Activated CD4-positive, alpha-beta memory T cell treated with anti-CD3 and anti-CD28 coated beads for 36 hours (primary cell): ENCODE data around the gene CBLN1. TPM values are rescaled to one million over a fixed set of nuclear protein-coding genes. Genes with fewer than 3 reads are reported as not detected.

ENCODE experiments used
- CTCF ChIA-PET: fragments of 350-600 bp; sonication (Branson Sonifier 250); formaldehyde crosslinking; loops from one replicate; lab custom pipeline; 2021; ENCODE audit warnings: antibody characterized with exemption, inconsistent platforms; lab: Charles Lee
- POLR2A ChIA-PET: fragments of 350-600 bp; sonication (Branson Sonifier 250); formaldehyde crosslinking; loops from one replicate; lab custom pipeline; 2021; ENCODE audit warnings: antibody characterized with exemption; lab: Charles Lee
- DNase-seq: peaks from one replicate; pipeline ENCODE4 v3.0.0-alpha.2; 2020
- H3K27ac Mint-ChIP-seq: one replicate; pipeline ENCODE4 v1.8.0; 2021; ENCODE audit warnings: mixed read lengths
- H3K27me3 Mint-ChIP-seq: one replicate; pipeline ENCODE4 v1.8.0; 2021; ENCODE audit warnings: mixed read lengths
- H3K36me3 Mint-ChIP-seq: one replicate; pipeline ENCODE4 v1.8.0; 2021; ENCODE audit warnings: mixed read lengths
- H3K4me1 Mint-ChIP-seq: one replicate; pipeline ENCODE4 v1.8.0; 2021; ENCODE audit warnings: low read depth, mixed read lengths
- H3K4me3 Mint-ChIP-seq: one replicate; pipeline ENCODE4 v1.8.0; 2021; ENCODE audit warnings: mild to moderate bottlenecking, mixed read lengths
- H3K9me3 Mint-ChIP-seq: one replicate; pipeline ENCODE4 v1.8.0; 2021; ENCODE audit warnings: mixed read lengths
- intact Hi-C: fragments of 100-400 bp; cut with micrococcal nuclease; formaldehyde crosslinking; loops from one replicate; pipeline ENCODE4 v1.15.1; 2023
- total RNA-seq, 2 experiments: library from RNA; stranded (reverse); gene quantifications; one replicate each; pipeline ENCODE4 v1.2.3, GENCODE V29; 2021

The CBLN1 gene
- total RNA-seq, 2 experiments from 2014 or later: not detected

- H3K27me3 Mint-ChIP-seq: peaks cover 54% of the 10 kb centered on the region
- DNase-seq: no peak
- no peaks in the 10 kb centered on the region for H3K9me3 Mint-ChIP-seq
- intact Hi-C loops: no loop called here
- H3K4me1 Mint-ChIP-seq: peaks cover 2% of the 10 kb centered on the region
- H3K36me3 Mint-ChIP-seq: no peaks in the 10 kb centered on the region
- no peak overlapping the region for H3K4me3 Mint-ChIP-seq
- ChIA-PET POLR2A (no interaction called here), CTCF (no interaction called here)
- no peak overlapping the region for H3K27ac Mint-ChIP-seq
Observed at GRCh38 chr16:49275870-49276269, 5.8 kb downstream of the CBLN1 start.

GRCh38 chr16:49275050-49275730 is 6.4 kb downstream of the CBLN1 start:
- Mint-ChIP-seq H3K9me3 (no peaks in the 10 kb centered on the region), H3K4me1 (no peaks in the 10 kb centered on the region), H3K27ac (no peak overlapping the region), H3K36me3 (no peaks in the 10 kb centered on the region), H3K27me3 (peaks cover 47% of the 10 kb centered on the region), H3K4me3 (no peak overlapping the region)
- intact Hi-C loops: no loop called here
- ChIA-PET POLR2A (no interaction called here), CTCF (no interaction called here)
- DNase-seq: no peak

GRCh38 chr16:49274591-49274990 is 7.0 kb downstream of the CBLN1 start:
- no peaks in the 10 kb centered on the region for H3K9me3 Mint-ChIP-seq
- H3K36me3 Mint-ChIP-seq: no peaks in the 10 kb centered on the region
- H3K4me3 Mint-ChIP-seq: no peak overlapping the region
- intact Hi-C loops: no loop called here
- H3K27ac Mint-ChIP-seq: no peak overlapping the region
- no peaks in the 10 kb centered on the region for H3K4me1 Mint-ChIP-seq
- DNase-seq: no peak
- ChIA-PET CTCF (no interaction called here), POLR2A (no interaction called here)
- peaks cover 44% of the 10 kb centered on the region for H3K27me3 Mint-ChIP-seq

DNA sequence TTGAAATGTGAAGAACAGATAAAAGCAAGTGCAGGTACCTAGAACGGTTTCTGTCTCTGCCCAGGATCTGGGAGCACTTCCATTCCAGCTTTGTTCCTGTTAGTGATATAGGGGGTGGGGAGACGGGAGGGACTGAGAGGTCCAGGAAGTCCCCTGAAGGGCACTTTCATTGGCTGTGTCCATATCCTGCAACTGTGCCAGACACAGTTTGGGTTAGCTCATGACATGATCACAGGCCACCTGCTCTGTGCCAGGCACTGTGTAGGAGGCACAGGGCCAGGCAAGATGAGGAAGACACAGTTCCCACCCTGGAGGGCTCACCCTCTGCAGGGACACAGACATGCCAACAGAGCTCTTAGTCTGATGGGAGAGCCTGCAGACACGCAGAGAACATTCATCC is 7.9 kb downstream of the CBLN1 start:
- CTCF ChIA-PET: no interaction called here
- intact Hi-C loops: no loop called here
- POLR2A ChIA-PET: no interaction called here
- H3K27me3 Mint-ChIP-seq: peaks cover 37% of the 10 kb centered on the region
- no peaks in the 10 kb centered on the region for H3K4me1 Mint-ChIP-seq
- no peaks in the 10 kb centered on the region for H3K36me3 Mint-ChIP-seq
- H3K27ac Mint-ChIP-seq: no peak overlapping the region
- no peaks in the 10 kb centered on the region for H3K9me3 Mint-ChIP-seq
- no peak for DNase-seq
- H3K4me3 Mint-ChIP-seq: no peak overlapping the region

DNA sequence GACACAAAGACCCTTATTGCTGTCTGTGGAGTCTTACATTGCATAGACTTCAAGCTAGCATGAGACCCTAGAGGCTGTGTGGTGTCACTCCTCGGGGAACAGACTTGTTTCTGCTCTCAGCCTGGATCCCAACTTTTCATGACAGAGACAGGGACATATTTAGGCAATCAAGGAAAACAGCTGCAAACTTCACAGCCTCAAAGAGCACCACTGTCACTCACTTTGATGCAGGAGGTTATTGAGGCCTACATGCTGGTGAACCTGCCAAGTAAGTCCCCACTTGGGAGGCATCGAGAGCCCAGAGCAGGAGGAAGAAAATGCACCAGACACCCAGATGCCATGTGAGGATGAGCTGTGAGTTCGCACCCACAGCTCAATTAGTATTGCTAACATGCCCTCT is 10.3 kb downstream of the CBLN1 start:
- H3K9me3 Mint-ChIP-seq: no peaks in the 10 kb centered on the region

GRCh38 chr16:49269201-49269600 is 12.4 kb downstream of the CBLN1 start:
- intact Hi-C loops: no loop called here
- no peaks in the 10 kb centered on the region for H3K4me1 Mint-ChIP-seq
- no peak overlapping the region for H3K27ac Mint-ChIP-seq
- CTCF ChIA-PET: no interaction called here
- no peaks in the 10 kb centered on the region for H3K9me3 Mint-ChIP-seq
- peaks cover 10% of the 10 kb centered on the region for H3K27me3 Mint-ChIP-seq
- H3K4me3 Mint-ChIP-seq: no peak overlapping the region
- no peaks in the 10 kb centered on the region for H3K36me3 Mint-ChIP-seq
- POLR2A ChIA-PET: no interaction called here
- DNase-seq: no peak

More for the DNA sequence above, 10.3 kb downstream of the CBLN1 start:
- Mint-ChIP-seq H3K4me3 (no peak overlapping the region), H3K27ac (no peak overlapping the region), H3K4me1 (no peaks in the 10 kb centered on the region), H3K27me3 (peaks cover 22% of the 10 kb centered on the region), H3K36me3 (no peaks in the 10 kb centered on the region)
- no peak for DNase-seq
- intact Hi-C loops: no loop called here
- POLR2A ChIA-PET: no interaction called here
- CTCF ChIA-PET: no interaction called here

DNA sequence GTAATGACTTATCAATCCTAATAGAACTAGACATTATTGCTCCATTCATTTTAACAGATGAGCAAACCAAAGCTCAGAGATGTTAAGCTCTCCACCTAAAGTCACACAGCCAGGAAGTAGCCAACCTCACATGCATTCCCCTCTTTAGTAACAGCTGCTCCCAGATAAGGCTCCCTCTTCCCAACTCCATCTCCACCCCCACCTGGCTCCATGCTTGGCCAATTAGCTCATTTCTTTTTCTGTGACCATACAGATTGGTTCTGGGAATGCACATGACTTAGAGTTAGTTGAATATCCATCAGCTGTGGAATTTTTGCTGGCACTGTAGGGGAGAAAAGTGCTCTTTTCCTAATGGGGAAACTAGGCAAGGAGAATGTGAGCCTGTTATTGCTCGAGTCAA is 13.0 kb downstream of the CBLN1 start:
- intact Hi-C loops: no loop called here
- POLR2A ChIA-PET: no interaction called here
- no peak overlapping the region for H3K27ac Mint-ChIP-seq
- no peak for DNase-seq
- H3K27me3 Mint-ChIP-seq: peaks cover 4% of the 10 kb centered on the region
- H3K36me3 Mint-ChIP-seq: no peaks in the 10 kb centered on the region
- H3K4me3 Mint-ChIP-seq: no peak overlapping the region
- CTCF ChIA-PET: no interaction called here
- H3K4me1 Mint-ChIP-seq: no peaks in the 10 kb centered on the region
- no peaks in the 10 kb centered on the region for H3K9me3 Mint-ChIP-seq

GRCh38 chr16:49262501-49262900 is 19.1 kb downstream of the CBLN1 start:
- ChIA-PET POLR2A (no interaction called here), CTCF (no interaction called here)
- intact Hi-C loops: no loop called here
- H3K9me3 Mint-ChIP-seq: no peaks in the 10 kb centered on the region
- no peaks in the 10 kb centered on the region for H3K27me3 Mint-ChIP-seq
- no peaks in the 10 kb centered on the region for H3K4me1 Mint-ChIP-seq
- no peak overlapping the region for H3K4me3 Mint-ChIP-seq
- H3K27ac Mint-ChIP-seq: no peak overlapping the region
- no peaks in the 10 kb centered on the region for H3K36me3 Mint-ChIP-seq
- no peak for DNase-seq

DNA sequence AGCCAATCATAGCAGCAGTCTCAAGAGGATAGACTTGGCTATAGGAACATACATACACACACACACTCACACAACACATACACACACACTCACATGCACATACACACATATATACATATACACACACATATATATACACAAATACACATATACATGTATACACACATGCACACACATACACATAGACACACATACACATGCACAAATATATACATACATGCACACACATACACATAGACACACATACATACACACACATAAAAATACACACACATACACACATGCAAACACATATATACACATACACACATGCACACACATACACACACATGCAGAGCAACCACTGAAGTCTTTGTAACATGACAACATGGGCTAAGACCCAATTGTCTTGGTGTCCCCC is 19.7 kb downstream of the CBLN1 start:
- Mint-ChIP-seq H3K4me3 (no peak overlapping the region), H3K36me3 (no peaks in the 10 kb centered on the region), H3K27me3 (no peaks in the 10 kb centered on the region), H3K9me3 (no peaks in the 10 kb centered on the region), H3K4me1 (no peaks in the 10 kb centered on the region), H3K27ac (no peak overlapping the region)
- intact Hi-C loops: no loop called here
- ChIA-PET CTCF (no interaction called here), POLR2A (no interaction called here)
- DNase-seq: no peak

GRCh38 chr16:49260956-49261530 is 20.6 kb downstream of the CBLN1 start:
- no peak overlapping the region for H3K4me3 Mint-ChIP-seq
- H3K27ac Mint-ChIP-seq: no peak overlapping the region
- no peaks in the 10 kb centered on the region for H3K36me3 Mint-ChIP-seq
- no peaks in the 10 kb centered on the region for H3K9me3 Mint-ChIP-seq
- H3K4me1 Mint-ChIP-seq: no peaks in the 10 kb centered on the region
- H3K27me3 Mint-ChIP-seq: no peaks in the 10 kb centered on the region
- ChIA-PET POLR2A (no interaction called here), CTCF (no interaction called here)
- no peak for DNase-seq
- intact Hi-C loops: no loop called here

DNA sequence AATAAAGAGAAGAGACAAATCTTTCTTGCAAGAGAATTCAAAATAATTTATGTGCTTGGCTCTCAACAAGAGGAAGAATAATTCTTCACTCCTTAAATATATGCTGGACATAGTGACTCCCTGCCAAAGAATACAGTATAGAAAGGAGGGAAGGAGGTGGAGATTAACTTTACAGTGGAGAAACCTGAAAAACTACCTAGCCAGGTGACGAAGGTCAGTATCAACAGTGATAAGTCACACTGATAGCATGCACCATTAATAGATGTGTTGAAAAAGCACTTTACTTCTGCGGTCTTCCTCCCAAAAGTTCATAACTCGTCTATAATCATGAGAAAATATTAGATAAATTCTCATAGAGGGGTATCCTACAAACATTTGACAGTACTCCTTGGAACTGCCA is 21.4 kb downstream of the CBLN1 start:
- intact Hi-C loops: no loop called here
- no peak overlapping the region for H3K4me3 Mint-ChIP-seq
- H3K27ac Mint-ChIP-seq: no peak overlapping the region
- POLR2A ChIA-PET: no interaction called here
- no peaks in the 10 kb centered on the region for H3K27me3 Mint-ChIP-seq
- no peaks in the 10 kb centered on the region for H3K4me1 Mint-ChIP-seq
- CTCF ChIA-PET: no interaction called here
- H3K9me3 Mint-ChIP-seq: no peaks in the 10 kb centered on the region
- DNase-seq: no peak
- no peaks in the 10 kb centered on the region for H3K36me3 Mint-ChIP-seq

DNA sequence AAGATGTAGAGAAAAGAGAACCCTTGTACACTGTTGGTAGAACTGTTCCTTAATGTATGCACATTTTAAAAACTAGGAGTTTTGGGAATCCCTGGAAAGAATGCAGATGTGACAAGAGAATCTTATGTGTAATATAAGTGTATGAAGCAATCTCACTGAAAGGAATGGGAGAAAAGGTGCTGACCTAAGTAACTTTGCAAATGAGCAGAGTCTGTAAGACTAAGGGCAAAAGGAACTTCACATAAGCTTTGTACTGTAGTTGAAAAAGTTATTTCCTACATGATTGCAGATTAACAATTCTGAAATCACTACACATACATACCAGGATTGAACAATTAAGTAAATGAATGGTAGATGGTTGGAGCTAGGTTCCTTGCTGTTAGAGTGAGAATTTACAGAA is 22.3 kb downstream of the CBLN1 start:
- ChIA-PET CTCF (no interaction called here), POLR2A (no interaction called here)
- H3K9me3 Mint-ChIP-seq: no peaks in the 10 kb centered on the region
- DNase-seq: no peak
- H3K4me1 Mint-ChIP-seq: no peaks in the 10 kb centered on the region
- no peak overlapping the region for H3K4me3 Mint-ChIP-seq
- no peaks in the 10 kb centered on the region for H3K27me3 Mint-ChIP-seq
- no peaks in the 10 kb centered on the region for H3K36me3 Mint-ChIP-seq
- H3K27ac Mint-ChIP-seq: no peak overlapping the region
- intact Hi-C loops: no loop called here

DNA sequence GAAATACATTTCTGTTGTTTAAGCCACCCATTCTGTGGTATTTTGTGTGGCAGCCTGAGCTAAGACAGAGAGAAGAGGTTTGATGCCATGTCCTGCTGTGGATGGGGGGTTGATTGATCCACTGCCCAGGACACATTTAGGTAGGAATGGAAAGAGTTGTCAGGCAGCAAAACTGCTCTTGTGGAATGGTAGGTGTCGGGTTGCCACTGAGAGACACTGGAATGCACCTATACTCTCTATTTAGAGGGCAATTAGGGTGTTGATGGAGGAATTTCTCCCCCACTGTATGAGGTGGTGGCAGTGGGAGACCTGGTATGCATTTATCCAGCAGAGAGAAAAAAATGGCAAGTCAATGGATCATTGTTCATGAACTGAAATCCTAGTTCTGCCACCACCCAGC is 30.9 kb downstream of the CBLN1 start:
- POLR2A ChIA-PET: no interaction called here
- CTCF ChIA-PET: no interaction called here
- DNase-seq: no peak
- Mint-ChIP-seq H3K9me3 (no peaks in the 10 kb centered on the region), H3K27ac (no peak overlapping the region), H3K4me1 (no peaks in the 10 kb centered on the region), H3K36me3 (no peaks in the 10 kb centered on the region), H3K4me3 (no peak overlapping the region), H3K27me3 (peaks cover 6% of the 10 kb centered on the region)
- intact Hi-C loops: no loop called here
